Measurements from ENCODE around the gene STX2.
"Not testable (repeated sequence)": the region's sequence is repeated elsewhere in the genome, so short reads cannot be mapped to it uniquely, and the experiment has no call there.

STX2 gene

DNA sequence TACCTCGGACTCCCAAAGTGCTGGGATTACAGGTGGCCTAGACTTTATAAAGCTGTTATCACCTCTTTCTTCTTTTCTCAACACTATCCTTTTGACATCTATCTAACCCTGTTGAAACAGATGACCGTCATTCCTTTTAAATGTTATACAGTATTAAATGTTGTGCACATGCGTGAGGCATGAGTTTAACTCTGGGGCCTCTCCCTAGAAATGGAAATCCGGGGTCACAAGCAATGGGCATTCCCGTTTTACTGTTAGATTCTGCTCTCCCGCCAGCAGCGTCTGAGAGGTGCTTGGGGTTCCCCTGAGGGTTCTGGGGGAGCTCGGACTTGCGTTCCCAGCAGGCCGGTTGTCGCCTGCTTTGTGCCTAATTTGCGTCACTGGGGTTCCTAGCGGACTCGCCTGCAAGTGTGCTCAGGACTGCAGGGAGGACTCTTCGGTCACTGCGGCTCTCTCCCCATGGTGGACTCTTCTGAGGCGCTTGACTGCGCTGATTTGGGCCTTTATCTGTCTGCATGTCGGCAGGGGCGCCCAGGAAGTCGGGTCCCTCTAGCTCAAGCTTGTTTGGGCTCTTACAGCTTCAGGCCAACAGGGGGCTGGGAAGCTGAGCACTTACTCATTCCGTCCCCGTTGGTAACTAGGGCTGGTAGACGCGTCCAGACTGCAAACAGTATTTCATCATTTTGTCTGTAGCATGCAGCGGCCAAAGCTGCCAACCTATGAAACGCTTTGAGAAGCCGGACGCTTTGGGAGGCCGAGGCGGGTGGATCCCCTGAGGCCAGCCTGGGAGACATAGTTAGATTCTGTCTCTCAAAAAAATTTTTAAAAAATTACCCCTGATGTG lies 31.6 kb upstream of the STX2 start:
- peak; percentile 43 to 58 for DNase-seq (ENCODE audit: low read depth in 2 of 2)

DNA sequence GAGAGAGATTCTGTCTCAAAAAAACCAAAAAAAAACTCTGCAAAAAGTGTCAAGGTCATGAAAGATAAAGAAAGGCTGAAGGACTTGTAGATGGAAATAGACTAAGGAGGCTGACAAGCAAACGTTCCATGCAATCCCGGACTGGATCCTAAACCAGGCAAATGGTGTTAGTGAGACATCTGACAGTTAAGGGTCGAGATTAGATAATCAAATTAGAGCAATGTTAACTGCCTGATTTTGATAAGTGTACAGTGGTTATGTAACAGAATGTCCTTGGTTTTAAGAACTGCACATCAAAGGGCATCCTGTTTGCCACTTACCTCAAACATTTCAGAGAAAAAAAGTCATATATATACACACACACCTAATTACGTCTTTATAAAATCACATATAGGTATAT lies 29.4 kb upstream of the STX2 start:
- DNase-seq (ENCODE audit: low read depth in 2 of 2), result no peak

DNA sequence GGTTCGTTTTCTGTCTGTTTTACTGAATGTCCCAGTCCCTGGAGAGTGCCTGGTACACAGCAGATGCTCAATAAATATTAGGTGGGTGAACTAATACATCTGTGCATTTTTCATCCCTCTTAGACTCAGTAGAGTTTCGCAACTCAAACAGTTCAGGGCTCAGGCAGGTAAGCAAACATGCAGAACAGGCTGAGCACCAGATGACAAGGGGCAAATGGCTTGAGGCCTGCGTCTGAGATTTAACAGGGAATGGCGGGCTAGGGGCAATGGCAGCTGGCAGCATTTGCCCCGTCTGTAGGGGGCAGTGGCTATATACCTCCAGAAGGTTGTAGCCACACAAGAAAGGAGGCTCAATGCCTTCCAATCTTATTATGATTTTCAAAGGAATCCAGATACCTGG lies 24.2 kb upstream of the STX2 start:
- DNase-seq (ENCODE audit: low read depth in 2 of 2), result no peak

DNA sequence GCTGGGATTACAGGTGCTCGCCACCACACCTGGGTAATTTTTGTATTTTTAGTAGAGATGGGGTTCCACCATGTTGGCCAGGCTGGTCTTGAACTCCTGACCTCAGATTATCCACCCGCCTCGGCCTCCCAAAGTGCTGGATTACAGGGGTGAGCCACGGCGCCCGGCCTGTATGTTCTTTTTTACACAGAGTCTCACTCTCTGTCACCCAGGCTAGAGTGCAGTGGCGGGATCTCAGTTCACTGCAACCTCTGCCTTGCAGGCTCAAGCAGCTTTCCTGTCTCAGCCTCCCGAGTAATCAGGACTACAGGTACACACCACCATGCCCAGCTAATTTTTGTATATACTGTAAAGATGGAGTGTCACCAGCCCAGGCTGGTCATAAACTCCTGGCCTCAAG lies 23.7 kb upstream of the STX2 start:
- not testable (repeated sequence) for DNase-seq (ENCODE audit: low read depth in 2 of 2)

DNA sequence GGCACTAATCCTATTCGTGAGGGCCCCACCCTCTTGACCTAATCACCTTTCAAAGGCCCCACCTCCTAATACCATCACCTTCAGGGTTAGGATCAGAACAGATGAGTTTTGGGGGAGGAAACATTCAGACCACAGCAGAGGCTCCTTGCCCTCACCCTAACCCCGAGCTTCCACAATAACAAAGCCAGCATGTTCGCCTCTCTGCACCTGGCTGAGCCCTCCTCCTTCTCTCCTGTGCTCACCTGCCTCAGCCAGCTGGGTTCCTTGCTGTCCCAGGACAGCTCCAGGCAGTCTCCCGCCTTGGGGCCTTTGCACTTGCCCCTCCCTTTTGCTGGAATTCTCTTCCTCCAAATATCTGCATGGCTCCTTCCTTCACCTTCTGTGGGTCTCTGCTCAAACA lies 23.1 kb upstream of the STX2 start:
- DNase-seq (ENCODE audit: low read depth in 2 of 2), result no peak

DNA sequence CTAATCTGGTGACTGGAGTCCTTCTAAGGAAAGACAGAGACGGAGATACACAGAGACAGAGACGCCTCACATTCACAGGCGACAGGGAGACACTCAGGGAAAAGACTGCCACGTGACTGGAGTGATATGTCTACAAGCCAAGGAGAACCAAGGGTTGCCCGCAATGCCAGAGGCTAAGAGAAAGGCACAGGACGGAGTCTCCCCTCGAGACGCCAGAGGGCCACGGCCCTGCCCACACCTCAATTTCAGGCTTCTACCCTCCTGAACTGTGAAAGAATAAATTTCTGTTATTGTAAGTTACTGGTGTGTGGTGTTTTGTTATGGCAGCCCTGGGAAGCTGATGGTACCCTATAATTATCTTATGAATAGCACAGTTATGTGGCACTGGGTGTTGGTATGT lies 21.3 kb upstream of the STX2 start:
- DNase-seq (ENCODE audit: low read depth in 2 of 2), result no peak

DNA sequence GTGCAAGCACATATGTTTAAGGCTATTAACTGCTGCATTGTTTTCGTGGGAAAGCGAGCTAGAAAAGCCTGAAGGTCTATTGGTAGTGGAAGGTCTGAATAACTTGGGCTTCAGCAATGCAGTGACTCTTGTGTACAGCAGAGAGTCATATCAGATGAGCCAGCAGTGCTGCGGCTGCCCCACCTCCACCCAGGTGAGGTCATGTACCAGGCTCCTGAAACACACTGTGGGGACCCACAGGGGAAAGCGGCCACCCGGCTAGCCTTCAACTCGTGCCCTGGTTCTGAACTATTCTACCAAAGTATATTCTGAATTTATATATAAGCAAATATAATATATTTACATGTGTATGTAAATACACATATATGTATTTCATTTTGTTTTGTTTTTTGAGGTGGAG lies 20.1 kb upstream of the STX2 start:
- DNase-seq (ENCODE audit: low read depth in 2 of 2), result no peak

DNA sequence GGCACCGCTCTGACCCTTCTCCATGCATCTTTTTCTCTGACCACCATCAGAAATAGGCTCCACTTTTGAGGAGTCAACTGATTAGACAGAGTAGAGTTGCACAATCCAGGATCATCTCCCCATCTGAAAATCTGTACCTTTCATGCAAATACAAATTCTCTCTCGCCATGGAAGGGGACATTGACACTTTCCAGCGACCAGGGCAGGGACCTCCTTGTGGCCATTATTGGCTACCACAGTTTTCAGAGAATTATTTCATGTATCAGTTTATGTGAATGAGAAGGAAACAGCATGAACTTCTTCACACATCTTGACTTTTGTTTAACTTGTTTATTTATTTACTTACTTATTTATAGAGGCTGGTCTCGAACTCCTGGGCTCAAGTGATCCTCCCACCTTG lies 19.0 kb upstream of the STX2 start:
- no peak for DNase-seq (ENCODE audit: low read depth in 2 of 2)

DNA sequence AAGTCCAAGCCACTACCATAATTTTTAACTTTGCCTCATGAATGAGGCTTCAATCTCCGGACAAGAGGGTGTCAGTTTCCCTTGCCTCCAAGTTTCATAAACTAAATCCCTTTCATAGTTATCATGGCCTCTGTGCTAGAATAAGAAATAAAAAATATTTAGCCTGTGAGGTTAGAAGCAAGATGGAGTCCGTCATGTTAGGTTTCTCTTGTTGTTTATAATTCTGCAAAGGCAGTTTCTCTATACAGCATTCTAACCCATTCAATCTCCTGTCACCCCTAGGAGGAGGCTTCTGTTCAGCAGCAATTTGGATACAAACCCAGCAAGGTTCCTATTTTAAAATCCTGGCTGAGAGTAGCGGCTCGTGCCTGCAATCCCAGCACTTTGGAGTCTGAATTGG lies 17.0 kb upstream of the STX2 start:
- DNase-seq (ENCODE audit: low read depth in 2 of 2), result no peak

DNA sequence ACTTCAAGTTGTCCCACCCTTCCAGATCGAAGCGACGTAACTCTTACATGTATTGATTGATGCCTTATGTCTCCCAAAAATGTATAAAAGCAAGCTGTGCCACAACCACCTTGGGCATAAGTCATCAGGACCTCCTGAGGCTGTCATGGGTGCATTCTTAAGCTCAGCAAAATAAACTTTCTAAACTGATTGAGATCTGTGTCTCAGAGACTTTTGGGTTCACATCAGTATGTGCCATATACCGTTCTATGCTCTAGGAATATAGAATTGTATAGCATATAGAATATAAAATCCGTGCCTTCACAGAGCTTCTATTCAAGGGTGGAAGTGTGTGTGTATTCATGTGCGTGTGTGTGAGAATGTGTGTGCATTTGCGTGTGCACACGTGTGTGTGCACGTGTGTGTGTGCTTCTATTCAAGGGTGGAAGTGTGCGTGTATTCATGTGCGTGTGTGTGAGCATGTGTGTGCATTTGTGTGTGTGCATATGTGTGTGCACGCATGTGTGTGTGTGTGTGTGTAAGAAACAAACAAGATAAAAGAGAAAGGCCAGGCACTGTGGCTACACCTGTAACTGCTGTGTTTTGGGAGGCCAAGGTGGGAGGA lies 11.5 kb upstream of the STX2 start:
- no peak for DNase-seq (ENCODE audit: low read depth in 2 of 2)

DNA sequence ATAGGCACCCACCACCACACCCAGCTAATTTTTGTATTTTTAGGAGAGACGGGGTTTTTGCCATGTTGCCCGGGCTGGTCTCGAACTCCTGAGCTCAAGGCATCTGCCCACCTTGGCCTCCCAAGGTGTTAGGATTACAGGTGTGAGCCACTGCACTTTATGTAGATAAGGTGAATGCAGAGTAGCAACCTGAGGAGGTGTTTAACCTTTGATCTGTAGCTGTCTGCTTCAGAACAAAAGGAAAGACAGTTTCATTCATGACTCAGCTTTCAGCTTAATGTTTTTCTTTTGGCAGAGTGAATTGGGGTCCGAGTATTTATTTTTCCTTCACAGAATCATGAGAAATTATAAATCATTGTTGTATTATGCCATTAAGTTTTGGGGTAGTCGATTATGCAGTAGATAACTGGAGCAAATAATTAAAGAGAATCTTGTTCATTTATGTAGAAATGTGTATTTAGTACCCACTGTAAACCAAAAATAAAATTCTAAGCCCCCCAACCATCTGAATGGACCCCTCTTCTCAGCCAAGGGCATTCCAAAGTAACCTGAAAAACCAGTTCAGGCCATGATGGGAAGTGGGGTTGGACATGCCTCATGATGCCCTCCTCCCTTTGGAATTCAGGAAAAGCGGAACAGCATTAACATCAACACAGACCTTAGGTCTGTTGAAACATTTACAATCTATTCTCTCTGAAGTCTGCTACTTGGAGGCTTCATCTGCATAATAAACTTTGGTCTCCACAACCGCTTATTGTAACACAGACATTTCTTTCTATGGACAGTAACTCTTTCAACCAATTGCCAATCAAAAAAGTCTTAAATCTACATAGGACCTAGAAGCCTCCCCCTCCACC lies 10.7 kb upstream of the STX2 start:
- no peak for DNase-seq (ENCODE audit: low read depth in 2 of 2)

DNA sequence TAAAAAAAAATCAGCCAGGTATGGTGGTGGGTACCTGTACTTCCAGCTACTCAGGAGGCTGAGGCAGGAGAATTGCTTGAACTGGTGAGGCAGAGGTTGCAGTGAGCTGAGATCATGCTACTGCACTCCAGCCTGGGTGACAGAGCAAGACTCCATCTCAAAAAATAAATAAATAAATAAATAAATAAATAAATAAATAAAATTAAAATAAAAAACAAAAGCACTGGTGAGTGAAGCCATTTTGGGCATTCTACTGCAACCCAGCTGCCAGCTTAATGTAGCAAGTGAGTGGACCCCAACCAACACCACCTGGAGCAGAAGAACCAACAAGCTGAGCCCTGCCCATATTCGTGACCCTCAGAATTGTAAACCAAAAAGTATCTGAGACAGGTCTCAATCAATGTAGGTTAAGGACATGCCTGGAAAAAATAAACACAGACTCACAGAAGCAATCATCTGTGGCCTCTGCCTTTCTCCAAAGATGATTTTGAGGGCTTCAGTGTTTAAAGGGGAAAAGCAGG lies 9.8 kb upstream of the STX2 start:
- not testable (repeated sequence) for DNase-seq (ENCODE audit: low read depth in 2 of 2)

DNA sequence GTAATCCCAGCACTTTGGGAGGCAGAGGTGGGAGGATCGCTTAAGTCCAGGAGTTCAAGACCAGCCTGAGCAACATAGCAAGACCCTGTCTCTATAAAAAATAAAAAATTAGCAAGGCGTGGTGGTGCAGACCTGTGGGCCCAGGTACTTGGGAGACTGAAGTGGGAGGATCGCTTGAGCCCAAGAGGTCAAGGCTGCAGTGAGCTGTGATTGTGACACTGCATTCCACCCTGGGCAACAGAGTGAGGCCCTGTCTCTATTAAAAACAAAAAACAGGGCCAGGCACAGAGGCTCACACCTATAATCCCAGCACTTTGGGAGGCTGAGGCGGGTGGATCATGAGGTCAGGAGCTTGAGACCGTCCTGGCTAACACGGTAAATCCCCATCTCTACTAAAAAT lies 9.1 kb upstream of the STX2 start:
- not testable (repeated sequence) for DNase-seq (ENCODE audit: low read depth in 2 of 2)

DNA sequence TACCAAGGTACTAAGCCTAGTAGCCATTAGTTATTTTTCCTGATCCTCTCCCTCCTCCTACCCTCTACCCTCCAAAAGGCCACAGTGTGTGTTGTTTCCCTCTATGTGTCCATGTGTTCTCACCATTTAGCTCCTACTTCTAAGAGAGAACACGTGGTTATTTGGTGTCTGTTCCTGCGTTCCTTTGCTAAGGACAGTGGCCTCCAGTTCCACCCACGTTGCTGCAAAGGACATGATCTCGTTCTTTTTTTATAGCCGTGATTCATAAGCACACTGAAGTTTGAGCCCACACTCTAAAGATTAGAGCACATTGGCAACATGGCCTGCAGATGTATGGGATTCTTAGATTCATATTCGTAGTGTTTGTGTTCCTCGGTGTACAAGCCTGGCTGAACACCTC lies 8.1 kb upstream of the STX2 start:
- DNase-seq (ENCODE audit: low read depth in 2 of 2), result no peak

DNA sequence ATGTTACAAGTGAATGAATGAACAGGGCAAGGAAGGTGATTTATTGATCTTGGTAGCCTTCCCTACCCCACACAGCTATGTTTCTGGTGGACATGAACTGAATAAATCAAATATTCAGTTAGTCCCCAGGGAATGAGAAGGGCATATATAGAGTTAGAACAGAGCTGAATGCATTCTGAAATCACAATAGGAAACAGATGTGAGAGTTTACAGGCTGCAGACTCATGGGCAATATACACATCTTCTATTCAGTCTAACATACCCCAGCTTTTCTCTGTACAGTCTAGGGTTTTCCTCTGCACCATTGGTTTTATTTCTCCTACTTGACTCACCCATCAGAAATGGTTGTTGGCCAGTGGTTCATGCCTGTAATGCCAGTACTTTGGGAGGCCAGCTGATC lies 7.3 kb upstream of the STX2 start:
- DNase-seq (ENCODE audit: low read depth in 2 of 2), result no peak

DNA sequence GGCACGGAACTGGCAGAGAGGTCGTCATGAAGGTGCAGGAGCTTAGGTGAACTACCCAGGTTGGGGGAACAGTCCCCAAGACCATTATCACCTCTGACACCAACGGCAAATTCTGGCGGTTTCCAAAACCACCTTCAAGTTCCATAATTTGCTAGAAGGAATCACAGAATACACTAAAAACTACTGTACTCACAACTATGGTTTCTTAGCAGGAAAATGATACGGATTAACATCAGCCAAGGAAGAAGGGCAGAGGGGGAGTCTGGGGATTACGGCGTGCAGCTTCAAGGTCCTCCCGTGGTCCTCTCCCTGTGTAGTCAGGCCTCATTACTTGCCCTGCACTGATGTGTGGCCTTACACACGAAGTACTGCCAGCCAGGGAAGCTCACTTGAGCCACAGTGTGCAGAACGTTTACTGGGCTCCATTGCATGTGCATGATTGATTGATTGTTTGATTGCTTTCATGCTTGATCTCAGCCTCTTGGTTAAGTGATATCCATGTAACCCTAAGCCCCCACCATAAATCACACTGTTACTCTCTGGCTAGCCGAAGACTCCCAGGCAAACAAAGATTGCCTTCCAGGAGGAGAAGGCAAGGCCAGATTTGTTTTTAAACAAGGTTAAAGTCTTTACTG lies 837 bp upstream of the STX2 start:
- DNase-seq (ENCODE audit: low read depth in 2 of 2), result no peak

DNA sequence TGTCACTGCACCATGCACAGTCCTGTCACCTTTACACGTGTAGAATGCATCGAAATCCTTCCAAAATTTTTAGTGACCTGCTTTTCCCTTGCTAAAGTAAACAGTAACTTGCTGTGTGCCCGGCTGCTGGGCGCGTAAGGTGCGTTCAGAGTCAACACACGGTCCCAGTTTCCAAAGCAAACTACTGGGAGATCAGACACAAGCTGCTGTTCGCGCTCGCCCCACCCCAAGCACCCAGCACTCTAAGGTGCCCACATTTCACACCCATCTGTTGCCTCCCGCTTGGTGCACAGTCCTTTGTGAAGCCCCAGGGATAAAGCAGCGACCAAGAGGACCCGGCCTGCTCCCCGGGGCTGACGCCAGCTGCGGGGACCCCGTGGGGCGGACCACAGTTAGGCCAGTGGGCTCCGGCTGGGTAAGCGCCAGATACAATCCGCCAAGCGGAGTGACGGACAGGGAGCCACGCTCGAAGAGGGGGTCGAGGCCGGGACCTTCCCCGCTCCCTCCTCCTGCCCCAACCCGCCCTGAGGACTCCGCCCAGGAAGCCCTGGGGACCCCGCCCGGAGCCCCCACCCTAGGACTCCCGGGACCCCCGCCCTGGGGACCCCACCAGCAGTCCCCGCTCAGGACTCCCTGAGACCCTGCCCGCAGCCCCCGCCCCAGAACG lies 633 bp downstream of the STX2 start:
- no peak for DNase-seq (ENCODE audit: low read depth in 2 of 2)

DNA sequence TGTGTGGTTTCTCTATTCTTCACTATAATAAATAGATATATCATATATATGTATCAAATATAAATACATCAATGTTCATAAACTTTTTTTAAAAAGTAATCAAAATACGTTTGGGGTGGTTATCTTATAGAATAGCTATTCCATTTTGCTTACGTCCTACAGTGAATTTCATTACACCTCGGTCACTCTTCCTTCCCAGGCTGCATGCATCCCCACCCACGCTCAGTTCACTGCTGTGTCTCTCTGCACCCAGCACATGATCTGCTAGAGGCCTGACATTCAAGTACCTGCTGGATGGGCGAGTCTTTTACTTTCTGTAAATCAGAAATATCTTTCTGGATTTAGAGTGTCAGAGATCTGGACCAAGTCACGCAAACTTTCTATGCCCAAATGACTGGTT lies 3.6 kb downstream of the STX2 start:
- no peak for DNase-seq (ENCODE audit: low read depth in 2 of 2)

DNA sequence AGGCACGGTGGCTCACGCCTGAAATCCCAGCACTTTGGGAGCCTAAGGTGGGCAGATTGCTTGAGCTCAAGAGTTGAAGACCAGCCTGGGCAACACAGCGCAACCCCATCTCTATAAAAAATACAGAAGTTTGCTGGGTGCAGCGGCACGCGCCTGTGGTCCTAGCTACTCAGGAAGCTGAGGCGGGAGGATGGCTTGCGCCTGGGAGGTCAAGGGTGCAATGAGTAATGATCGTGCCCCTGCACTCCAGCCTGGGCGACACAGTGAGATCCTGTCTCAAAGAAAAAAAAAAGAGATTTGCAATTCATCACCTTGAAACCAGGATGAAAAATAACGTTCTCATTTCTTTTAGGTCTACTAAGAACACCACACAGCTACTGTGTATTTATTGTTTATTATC lies 4.0 kb downstream of the STX2 start:
- no peak for DNase-seq (ENCODE audit: low read depth in 2 of 2)

DNA sequence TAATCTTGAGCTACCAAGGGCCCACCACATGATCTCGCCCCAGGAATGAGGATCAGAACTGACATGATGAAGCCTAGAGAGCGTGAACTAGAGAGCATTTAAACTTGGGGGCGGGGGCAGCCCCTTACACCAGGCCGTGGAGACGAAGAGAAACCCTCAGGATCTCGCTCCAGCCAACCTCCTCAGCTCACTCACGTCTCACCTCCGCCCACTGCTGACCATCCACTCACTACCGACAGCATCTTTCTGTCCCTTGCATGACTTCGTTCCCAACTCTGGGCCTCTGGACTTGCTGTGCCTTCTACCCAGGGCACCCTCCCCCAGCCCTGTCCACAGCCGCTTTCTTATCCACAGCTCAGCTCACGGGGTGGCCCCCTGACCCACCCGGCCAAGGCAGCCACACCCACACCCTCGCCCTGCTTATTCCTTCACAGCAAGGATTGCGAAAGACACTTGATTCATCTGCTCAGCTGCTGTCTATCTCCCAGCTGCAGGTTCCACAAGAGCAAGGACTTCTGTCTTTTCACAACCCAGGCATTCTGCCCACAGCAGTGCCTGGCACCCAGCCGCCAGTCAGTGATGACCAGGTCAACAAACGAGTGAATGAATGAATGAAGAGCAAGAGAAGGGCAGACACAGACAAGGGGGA lies 6.4 kb downstream of the STX2 start:
- no peak for DNase-seq (ENCODE audit: low read depth in 2 of 2)

DNA sequence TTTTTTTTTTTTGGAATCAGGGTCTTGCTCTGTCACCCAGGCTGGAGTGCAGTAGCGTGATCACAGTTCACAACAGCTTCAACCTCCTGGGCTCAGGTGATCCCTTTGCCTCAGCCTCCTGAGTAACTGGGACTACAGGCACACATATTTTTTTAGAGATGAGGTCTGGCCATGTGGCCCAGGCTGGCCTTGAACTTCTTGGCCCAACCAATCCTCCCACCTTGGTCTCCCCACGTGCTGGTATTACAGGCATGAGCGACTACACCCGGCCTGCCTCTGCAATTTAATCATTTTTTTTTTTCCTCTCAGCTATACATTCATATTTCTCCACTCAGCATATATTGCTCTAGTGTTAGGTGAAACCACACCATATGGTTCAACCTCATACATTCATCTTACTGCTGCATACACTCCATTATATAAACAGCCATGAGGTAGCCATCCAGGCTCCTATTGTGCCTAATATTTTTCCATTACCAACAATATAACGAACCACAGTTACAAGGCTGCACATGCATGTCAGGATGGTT lies 7.1 kb downstream of the STX2 start:
- DNase-seq (ENCODE audit: low read depth in 2 of 2), result no peak

Data from stimulated activated CD8-positive, alpha-beta memory T cell treated with anti-CD3 and anti-CD28 coated beads, Interleukin-15, amount 100 ng/mL, for 4 hours (primary cell).